ENCODE data around the gene TMPRSS13. TPM values are rescaled to one million over a fixed set of nuclear protein-coding genes. Genes with fewer than 3 reads are reported as not detected.

TMPRSS13 gene
- total RNA-seq, 2 experiments from 2014 or later, result 0.99 to 1.4 TPM

DNA sequence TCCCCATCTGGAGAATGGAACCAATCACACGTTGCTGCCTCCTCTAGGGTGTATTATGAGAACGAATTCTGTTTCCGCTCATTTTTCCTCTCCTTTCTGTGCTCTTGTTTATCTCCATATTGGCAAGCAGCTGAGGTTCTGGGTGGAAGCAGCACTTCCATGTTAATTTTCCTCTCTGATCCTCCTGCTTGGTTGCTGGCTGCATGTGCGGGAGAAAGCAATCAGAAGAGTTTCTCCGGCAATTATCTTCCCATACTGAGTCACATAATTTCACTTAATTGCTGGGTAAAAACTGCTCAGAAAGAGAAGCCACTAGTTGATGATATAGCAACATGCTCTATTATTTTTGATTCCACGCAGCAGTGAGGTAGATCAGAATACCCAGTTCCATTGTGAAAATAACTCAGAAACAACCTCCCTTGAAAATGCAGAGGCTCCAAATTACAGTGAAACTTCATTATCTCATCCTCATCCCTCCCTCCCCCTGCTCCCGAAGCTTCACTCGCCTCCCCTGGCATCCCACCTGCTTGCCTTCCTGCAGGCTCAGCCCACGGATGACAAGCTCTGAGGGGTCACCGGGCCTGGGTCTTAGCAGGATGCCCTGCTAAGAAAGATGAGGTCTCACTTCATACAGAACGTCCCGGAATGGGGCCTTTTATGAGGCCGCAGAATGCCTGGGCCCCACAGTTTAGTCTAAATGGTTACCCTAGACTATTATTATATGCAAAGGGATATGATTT is 73.1 kb downstream of the TMPRSS13 start:
- H3K4me1 ChIP-seq (ENCODE audit: insufficient read depth, low read length), result no peaks in the 10 kb centered on the region
- H3K36me3 ChIP-seq (ENCODE audit: insufficient read depth, low read length), result no peaks in the 10 kb centered on the region
- peaks cover 3% of the 10 kb centered on the region for H3K9me3 Mint-ChIP-seq
- TF ChIP-seq, protein P1, sequence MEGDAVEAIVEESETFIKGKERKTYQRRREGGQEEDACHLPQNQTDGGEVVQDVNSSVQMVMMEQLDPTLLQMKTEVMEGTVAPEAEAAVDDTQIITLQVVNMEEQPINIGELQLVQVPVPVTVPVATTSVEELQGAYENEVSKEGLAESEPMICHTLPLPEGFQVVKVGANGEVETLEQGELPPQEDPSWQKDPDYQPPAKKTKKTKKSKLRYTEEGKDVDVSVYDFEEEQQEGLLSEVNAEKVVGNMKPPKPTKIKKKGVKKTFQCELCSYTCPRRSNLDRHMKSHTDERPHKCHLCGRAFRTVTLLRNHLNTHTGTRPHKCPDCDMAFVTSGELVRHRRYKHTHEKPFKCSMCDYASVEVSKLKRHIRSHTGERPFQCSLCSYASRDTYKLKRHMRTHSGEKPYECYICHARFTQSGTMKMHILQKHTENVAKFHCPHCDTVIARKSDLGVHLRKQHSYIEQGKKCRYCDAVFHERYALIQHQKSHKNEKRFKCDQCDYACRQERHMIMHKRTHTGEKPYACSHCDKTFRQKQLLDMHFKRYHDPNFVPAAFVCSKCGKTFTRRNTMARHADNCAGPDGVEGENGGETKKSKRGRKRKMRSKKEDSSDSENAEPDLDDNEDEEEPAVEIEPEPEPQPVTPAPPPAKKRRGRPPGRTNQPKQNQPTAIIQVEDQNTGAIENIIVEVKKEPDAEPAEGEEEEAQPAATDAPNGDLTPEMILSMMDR (IDR thresholded peaks at IDR 0.05), result no peak
- H3K4me3 ChIP-seq (ENCODE audit: low read length), result no peak overlapping the region
- no peaks in the 10 kb centered on the region for H3K36me3 Mint-ChIP-seq (ENCODE audit: low read depth)
- ATAC-seq (ENCODE audit: poor library complexity), result no peak
- DNase-seq, result no peak
- intact Hi-C loops (cut with DNase I, micrococcal nuclease), result loop anchor here in 1 of 2 experiments (5.0 kb wide), 1 partner anchor 41 kb away; no protein-coding TSS in a partner anchor
- H3K27me3 Mint-ChIP-seq, result peaks cover 9% of the 10 kb centered on the region
- no peaks in the 10 kb centered on the region for H3K4me1 Mint-ChIP-seq (ENCODE audit: low read depth)
- H3K4me3 Mint-ChIP-seq, result no peak overlapping the region
- no peaks in the 10 kb centered on the region for H3K9me3 ChIP-seq (ENCODE audit: control insufficient read depth in 1 of 2, insufficient read depth in 1 of 2, low read length in 2 of 2)
- no peaks in the 10 kb centered on the region for H3K27me3 ChIP-seq (ENCODE audit: control insufficient read depth in 1 of 2, insufficient read depth in 2 of 2, low read length in 2 of 2)
- CTCF ChIA-PET, result no interaction called here
- no peak overlapping the region for H3K27ac Mint-ChIP-seq
- POLR2A ChIA-PET, result no interaction called here
- H3K27ac ChIP-seq (ENCODE audit: low read depth in 1 of 2, low read length in 2 of 2), result no peak overlapping the region

DNA sequence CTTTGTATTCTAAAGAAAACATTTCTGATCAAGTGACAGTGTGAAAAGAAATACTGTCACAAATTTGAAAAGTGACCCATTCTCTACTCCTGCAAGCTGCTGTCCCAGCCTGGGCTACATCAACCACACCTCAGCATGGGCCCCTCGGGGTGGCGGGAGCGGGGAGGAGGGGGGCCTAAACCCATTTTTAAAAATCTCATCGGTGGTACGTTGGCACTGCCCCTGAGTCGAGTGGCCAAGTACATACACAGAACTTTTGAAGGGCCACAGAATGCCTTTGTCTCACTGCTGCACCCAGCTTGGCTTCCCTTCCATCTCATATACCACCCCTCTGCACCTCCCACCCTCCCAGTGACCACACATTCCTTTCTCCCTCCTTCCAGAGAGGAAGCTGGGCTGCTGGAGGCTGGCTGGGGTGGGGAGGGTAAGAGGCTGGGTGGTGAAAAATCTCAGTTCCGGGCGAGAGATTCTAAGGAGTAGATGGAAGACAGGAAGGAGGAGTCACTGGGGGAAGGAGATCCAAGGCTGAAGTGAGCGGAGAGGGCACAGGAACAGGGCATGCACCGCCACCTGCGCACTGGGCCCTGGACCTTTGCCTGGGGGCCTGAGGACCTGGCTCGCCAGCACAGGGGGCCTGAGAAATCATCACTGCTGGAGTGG is 73.9 kb downstream of the TMPRSS13 start:
- ChIA-PET CTCF (no interaction called here), POLR2A (no interaction called here)
- no peak for ATAC-seq (ENCODE audit: poor library complexity)
- intact Hi-C loops (cut with DNase I, micrococcal nuclease), result loop anchor here in 1 of 2 experiments (5.0 kb wide), 1 partner anchor 42 kb away; no protein-coding TSS in a partner anchor
- Histone ChIP-seq H3K4me1 (ENCODE audit: insufficient read depth, low read length) (no peaks in the 10 kb centered on the region), H3K9me3 (ENCODE audit: control insufficient read depth in 1 of 2, insufficient read depth in 1 of 2, low read length in 2 of 2) (no peaks in the 10 kb centered on the region), H3K36me3 (ENCODE audit: insufficient read depth, low read length) (no peaks in the 10 kb centered on the region), H3K4me3 (ENCODE audit: low read length) (no peak overlapping the region), H3K27ac (ENCODE audit: low read depth in 1 of 2, low read length in 2 of 2) (no peak overlapping the region), H3K27me3 (ENCODE audit: control insufficient read depth in 1 of 2, insufficient read depth in 2 of 2, low read length in 2 of 2) (no peaks in the 10 kb centered on the region)
- TF ChIP-seq, protein P1 (IDR thresholded peaks at IDR 0.05), result no peak
- Mint-ChIP-seq H3K27ac (no peak overlapping the region), H3K4me3 (no peak overlapping the region), H3K27me3 (peaks cover 9% of the 10 kb centered on the region), H3K36me3 (ENCODE audit: low read depth) (no peaks in the 10 kb centered on the region), H3K4me1 (ENCODE audit: low read depth) (no peaks in the 10 kb centered on the region), H3K9me3 (peaks cover 3% of the 10 kb centered on the region)
- DNase-seq, result no peak

DNA sequence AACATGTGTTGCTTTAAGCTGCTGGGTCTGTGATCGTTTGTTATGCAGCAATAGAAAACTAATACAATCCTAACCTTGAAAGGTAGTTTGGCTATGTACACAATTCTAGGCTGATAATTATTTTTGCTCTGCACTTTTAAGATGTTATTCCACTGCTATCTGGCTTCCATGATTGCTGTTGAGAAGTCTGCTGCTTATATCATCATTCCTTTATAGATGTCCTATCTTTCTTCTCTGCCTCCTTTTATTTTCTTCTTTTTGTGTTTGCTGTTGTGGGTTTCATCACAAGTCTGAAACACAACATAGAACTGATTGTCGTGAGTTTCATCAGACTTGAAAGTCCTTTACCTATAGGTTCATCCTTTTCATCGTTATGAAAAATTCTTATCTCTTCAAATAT is 76.9 kb downstream of the TMPRSS13 start:
- H3K4me3 Mint-ChIP-seq, result no peak overlapping the region
- Histone ChIP-seq H3K27ac (ENCODE audit: low read depth in 1 of 2, low read length in 2 of 2) (no peak overlapping the region), H3K4me3 (ENCODE audit: low read length) (no peak overlapping the region), H3K9me3 (ENCODE audit: control insufficient read depth in 1 of 2, insufficient read depth in 1 of 2, low read length in 2 of 2) (no peaks in the 10 kb centered on the region), H3K36me3 (ENCODE audit: insufficient read depth, low read length) (no peaks in the 10 kb centered on the region), H3K27me3 (ENCODE audit: control insufficient read depth in 1 of 2, insufficient read depth in 2 of 2, low read length in 2 of 2) (no peaks in the 10 kb centered on the region), H3K4me1 (ENCODE audit: insufficient read depth, low read length) (peaks cover 6% of the 10 kb centered on the region)
- H3K36me3 Mint-ChIP-seq (ENCODE audit: low read depth), result no peaks in the 10 kb centered on the region
- ChIA-PET POLR2A (no interaction called here), CTCF (no interaction called here)
- TF ChIP-seq, protein P1 (IDR thresholded peaks at IDR 0.05), result no peak
- H3K27me3 Mint-ChIP-seq, result peaks cover 9% of the 10 kb centered on the region
- H3K27ac Mint-ChIP-seq, result no peak overlapping the region
- H3K9me3 Mint-ChIP-seq, result peaks cover 3% of the 10 kb centered on the region
- no peaks in the 10 kb centered on the region for H3K4me1 Mint-ChIP-seq (ENCODE audit: low read depth)
- ATAC-seq (ENCODE audit: poor library complexity) (no peak), DNase-seq (no peak)
- intact Hi-C loops (cut with DNase I, micrococcal nuclease), result no loop called here
